GM23338 (cell line): ENCODE results near the gene SCRT2. TPM values are rescaled to one million over a fixed set of nuclear protein-coding genes. Genes with fewer than 3 reads are reported as not detected.

Experiments
- ATAC-seq: fragments of 200-7000 bp; cut with Tn5 transposase; 3 replicates; pipeline ENCODE4 v1.9.1; 2020
- DNase-seq: peaks from one replicate; pipeline ENCODE4 v3.0.0-alpha.2; 2015; ENCODE audit warnings: low spot score
- H2AFZ ChIP-seq: fragments of 200-600 bp; sonication (generic); 2 replicates; pipeline ENCODE4 v1.8.0; 2016; ENCODE audit warnings: antibody characterized with exemption, mild to moderate bottlenecking, moderate library complexity
- H3F3A ChIP-seq: fragments of 200-600 bp; sonication (generic); replicated peaks from 2 replicates; pipeline ENCODE4 v1.8.0; 2017; ENCODE audit warnings: antibody characterized with exemption, mixed run types, low read depth
- H3K27ac ChIP-seq: fragments of 200-600 bp; sonication (generic); 2 replicates; pipeline ENCODE4 v1.6.1; 2016; ENCODE audit warnings: low read depth
- H3K27me3 ChIP-seq: fragments of 200-600 bp; sonication (generic); 2 replicates; pipeline ENCODE4 v1.8.0; 2016; ENCODE audit warnings: mild to moderate bottlenecking, mixed run types, moderate library complexity; ENCODE audit not compliant: insufficient read depth
- H3K36me3 ChIP-seq: fragments of 200-600 bp; sonication (generic); 2 replicates; pipeline ENCODE4 v1.8.0; 2016; ENCODE audit warnings: mild to moderate bottlenecking; ENCODE audit not compliant: insufficient read depth
- H3K4me1 ChIP-seq: fragments of 200-600 bp; sonication (generic); 2 replicates; pipeline ENCODE4 v1.8.0; 2016; ENCODE audit warnings: mild to moderate bottlenecking, moderate library complexity; ENCODE audit not compliant: insufficient read depth
- H3K4me2 ChIP-seq: fragments of 200-600 bp; sonication (generic); 2 replicates; pipeline ENCODE4 v1.7.1; 2017; ENCODE audit warnings: mixed run types
- H3K4me3 ChIP-seq: fragments of 200-600 bp; sonication (generic); 2 replicates; pipeline ENCODE4 v1.6.1; 2016; ENCODE audit warnings: mixed run types
- H3K79me2 ChIP-seq: fragments of 200-600 bp; sonication (generic); replicated peaks from 2 replicates; pipeline ENCODE4 v1.8.0; 2017; ENCODE audit warnings: mild to moderate bottlenecking; ENCODE audit not compliant: insufficient read depth
- H3K9me2 ChIP-seq: fragments of 200-600 bp; sonication (generic); 2 replicates; pipeline ENCODE4 v1.8.0; 2017; ENCODE audit not compliant: insufficient read depth
- H4K20me1 ChIP-seq: fragments of 200-600 bp; sonication (generic); replicated peaks from 2 replicates; pipeline ENCODE4 v1.8.0; 2017; ENCODE audit warnings: mild to moderate bottlenecking; ENCODE audit not compliant: insufficient read depth
- H3K27ac Mint-ChIP-seq: 2 replicates; pipeline ENCODE4 v1.8.0; 2020; ENCODE audit warnings: inconsistent platforms, mild to moderate bottlenecking, moderate library complexity, mixed read lengths
- H3K27me3 Mint-ChIP-seq: 3 replicates; pipeline ENCODE4 v1.8.0; 2022; ENCODE audit warnings: low read depth, mild to moderate bottlenecking, moderate library complexity, mixed read lengths, inconsistent platforms; ENCODE audit not compliant: insufficient read depth, poor library complexity
- H3K36me3 Mint-ChIP-seq: 3 replicates; pipeline ENCODE4 v1.8.0; 2021; ENCODE audit warnings: low read depth, mild to moderate bottlenecking, inconsistent platforms, moderate library complexity, mixed read lengths
- H3K4me1 Mint-ChIP-seq: 3 replicates; pipeline ENCODE4 v1.8.0; 2020; ENCODE audit warnings: mild to moderate bottlenecking, inconsistent platforms, mixed read lengths
- H3K4me3 Mint-ChIP-seq: 3 replicates; pipeline ENCODE4 v1.8.0; 2021; ENCODE audit warnings: moderate library complexity, mild to moderate bottlenecking, inconsistent platforms, mixed read lengths
- H3K9me3 Mint-ChIP-seq: 3 replicates; pipeline ENCODE4 v1.8.0; 2020; ENCODE audit warnings: moderate library complexity, mild to moderate bottlenecking, inconsistent platforms, mixed read lengths
- EZH2 ChIP-seq: fragments of 200-600 bp; sonication (generic); IDR thresholded peaks from one replicate; pipeline ENCODE4 v1.8.0; 2017; ENCODE audit warnings: antibody characterized with exemption, mild to moderate bottlenecking, low read depth; ENCODE audit not compliant: unreplicated experiment
- EZH2phosphoT487 ChIP-seq: fragments of 200-600 bp; sonication (generic); IDR thresholded peaks from one replicate; pipeline ENCODE4 v1.8.1; 2018; ENCODE audit warnings: antibody characterized with exemption; ENCODE audit not compliant: unreplicated experiment
- JUNB ChIP-seq: IDR thresholded peaks from one replicate; pipeline ENCODE4 v1.6.1; 2016; ENCODE audit warnings: antibody characterized with exemption; ENCODE audit not compliant: unreplicated experiment
- NANOG ChIP-seq: IDR thresholded peaks from 2 replicates; pipeline ENCODE4 v1.6.1; 2016; ENCODE audit warnings: antibody characterized with exemption, borderline replicate concordance
- POLR2AphosphoS5 ChIP-seq: IDR thresholded peaks from 2 replicates; pipeline ENCODE4 v1.6.1; 2016; ENCODE audit warnings: antibody characterized with exemption, low read depth
- REST ChIP-seq: IDR thresholded peaks from one replicate; pipeline ENCODE4 v1.6.1; 2018; ENCODE audit warnings: antibody characterized with exemption; ENCODE audit not compliant: unreplicated experiment
- STAT1 ChIP-seq: IDR thresholded peaks from one replicate; pipeline ENCODE4 v1.6.1; 2016; ENCODE audit warnings: antibody characterized with exemption; ENCODE audit not compliant: unreplicated experiment
- ZNF114 ChIP-seq: fragments of 250-450 bp; sonication (Bioruptor Pico); IDR thresholded peaks from 2 replicates; pipeline ENCODE4 v1.5.0; 2020; ENCODE audit warnings: mild to moderate bottlenecking, moderate library complexity
- ZNF331 ChIP-seq: fragments of 250-450 bp; sonication (Bioruptor Pico); IDR thresholded peaks from 2 replicates; pipeline ENCODE4 v1.5.0; 2020; ENCODE audit warnings: low read depth, mild to moderate bottlenecking, moderate library complexity
- polyA plus RNA-seq: library from polyadenylated mRNA; unstranded; fragments of >200 nt; fragmentation: Nextera tagmentation; extraction: Ambion mirVana; gene quantifications from 2 replicates; pipeline ENCODE4 v1.2.1, GENCODE V29; 2016
- total RNA-seq: library from RNA; depleted of rRNA; stranded (reverse); fragments of >200 nt; shearing (Covaris generic); gene quantifications from 2 replicates; pipeline ENCODE4 v1.2.3, GENCODE V29; 2014
- TF ChIP-seq, protein P1 (sequence below): fragments of 250-450 bp; sonication (Bioruptor Pico); IDR thresholded peaks from 2 replicates; pipeline ENCODE4 v1.5.0; 2020; ENCODE audit warnings: mild to moderate bottlenecking, moderate library complexity
- TF ChIP-seq, protein P2 (sequence below), 2 experiments: fragments of 200-600 bp in 1 of 2; sonication (generic) in 1 of 2; conservative IDR thresholded peaks; 2 replicates each; pipeline versions ENCODE4 v1.5.1 to v1.6.1; 2016 to 2017; ENCODE audit warnings: antibody characterized with exemption in 2 of 2, low read depth in 2 of 2, mild to moderate bottlenecking in 2 of 2, moderate library complexity in 1 of 2

The SCRT2 gene
- total and polyA plus RNA-seq, 2 experiments from 2014 or later: 0.31 TPM; not detected in 1

- TF ChIP-seq, protein P1, sequence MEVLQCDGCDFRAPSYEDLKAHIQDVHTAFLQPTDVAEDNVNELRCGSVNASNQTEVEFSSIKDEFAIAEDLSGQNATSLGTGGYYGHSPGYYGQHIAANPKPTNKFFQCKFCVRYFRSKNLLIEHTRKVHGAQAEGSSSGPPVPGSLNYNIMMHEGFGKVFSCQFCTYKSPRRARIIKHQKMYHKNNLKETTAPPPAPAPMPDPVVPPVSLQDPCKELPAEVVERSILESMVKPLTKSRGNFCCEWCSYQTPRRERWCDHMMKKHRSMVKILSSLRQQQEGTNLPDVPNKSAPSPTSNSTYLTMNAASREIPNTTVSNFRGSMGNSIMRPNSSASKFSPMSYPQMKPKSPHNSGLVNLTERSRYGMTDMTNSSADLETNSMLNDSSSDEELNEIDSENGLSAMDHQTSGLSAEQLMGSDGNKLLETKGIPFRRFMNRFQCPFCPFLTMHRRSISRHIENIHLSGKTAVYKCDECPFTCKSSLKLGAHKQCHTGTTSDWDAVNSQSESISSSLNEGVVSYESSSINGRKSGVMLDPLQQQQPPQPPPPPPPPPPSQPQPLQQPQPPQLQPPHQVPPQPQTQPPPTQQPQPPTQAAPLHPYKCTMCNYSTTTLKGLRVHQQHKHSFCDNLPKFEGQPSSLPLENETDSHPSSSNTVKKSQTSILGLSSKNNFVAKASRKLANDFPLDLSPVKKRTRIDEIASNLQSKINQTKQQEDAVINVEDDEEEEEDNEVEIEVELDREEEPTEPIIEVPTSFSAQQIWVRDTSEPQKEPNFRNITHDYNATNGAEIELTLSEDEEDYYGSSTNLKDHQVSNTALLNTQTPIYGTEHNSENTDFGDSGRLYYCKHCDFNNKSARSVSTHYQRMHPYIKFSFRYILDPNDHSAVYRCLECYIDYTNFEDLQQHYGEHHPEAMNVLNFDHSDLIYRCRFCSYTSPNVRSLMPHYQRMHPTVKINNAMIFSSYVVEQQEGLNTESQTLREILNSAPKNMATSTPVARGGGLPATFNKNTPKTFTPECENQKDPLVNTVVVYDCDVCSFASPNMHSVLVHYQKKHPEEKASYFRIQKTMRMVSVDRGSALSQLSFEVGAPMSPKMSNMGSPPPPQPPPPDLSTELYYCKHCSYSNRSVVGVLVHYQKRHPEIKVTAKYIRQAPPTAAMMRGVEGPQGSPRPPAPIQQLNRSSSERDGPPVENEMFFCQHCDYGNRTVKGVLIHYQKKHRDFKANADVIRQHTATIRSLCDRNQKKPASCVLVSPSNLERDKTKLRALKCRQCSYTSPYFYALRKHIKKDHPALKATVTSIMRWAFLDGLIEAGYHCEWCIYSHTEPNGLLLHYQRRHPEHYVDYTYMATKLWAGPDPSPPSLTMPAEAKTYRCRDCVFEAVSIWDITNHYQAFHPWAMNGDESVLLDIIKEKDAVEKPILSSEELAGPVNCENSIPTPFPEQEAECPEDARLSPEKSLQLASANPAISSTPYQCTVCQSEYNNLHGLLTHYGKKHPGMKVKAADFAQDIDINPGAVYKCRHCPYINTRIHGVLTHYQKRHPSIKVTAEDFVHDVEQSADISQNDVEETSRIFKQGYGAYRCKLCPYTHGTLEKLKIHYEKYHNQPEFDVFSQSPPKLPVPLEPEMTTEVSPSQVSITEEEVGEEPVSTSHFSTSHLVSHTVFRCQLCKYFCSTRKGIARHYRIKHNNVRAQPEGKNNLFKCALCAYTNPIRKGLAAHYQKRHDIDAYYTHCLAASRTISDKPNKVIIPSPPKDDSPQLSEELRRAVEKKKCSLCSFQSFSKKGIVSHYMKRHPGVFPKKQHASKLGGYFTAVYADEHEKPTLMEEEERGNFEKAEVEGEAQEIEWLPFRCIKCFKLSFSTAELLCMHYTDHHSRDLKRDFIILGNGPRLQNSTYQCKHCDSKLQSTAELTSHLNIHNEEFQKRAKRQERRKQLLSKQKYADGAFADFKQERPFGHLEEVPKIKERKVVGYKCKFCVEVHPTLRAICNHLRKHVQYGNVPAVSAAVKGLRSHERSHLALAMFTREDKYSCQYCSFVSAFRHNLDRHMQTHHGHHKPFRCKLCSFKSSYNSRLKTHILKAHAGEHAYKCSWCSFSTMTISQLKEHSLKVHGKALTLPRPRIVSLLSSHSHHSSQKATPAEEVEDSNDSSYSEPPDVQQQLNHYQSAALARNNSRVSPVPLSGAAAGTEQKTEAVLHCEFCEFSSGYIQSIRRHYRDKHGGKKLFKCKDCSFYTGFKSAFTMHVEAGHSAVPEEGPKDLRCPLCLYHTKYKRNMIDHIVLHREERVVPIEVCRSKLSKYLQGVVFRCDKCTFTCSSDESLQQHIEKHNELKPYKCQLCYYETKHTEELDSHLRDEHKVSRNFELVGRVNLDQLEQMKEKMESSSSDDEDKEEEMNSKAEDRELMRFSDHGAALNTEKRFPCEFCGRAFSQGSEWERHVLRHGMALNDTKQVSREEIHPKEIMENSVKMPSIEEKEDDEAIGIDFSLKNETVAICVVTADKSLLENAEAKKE: no peak
- no peak for TF ChIP-seq ZNF114 (CRISPR knock-in tag)
- no peak for TF ChIP-seq ZNF331 (CRISPR knock-in tag)
- TF ChIP-seq, protein P2, sequence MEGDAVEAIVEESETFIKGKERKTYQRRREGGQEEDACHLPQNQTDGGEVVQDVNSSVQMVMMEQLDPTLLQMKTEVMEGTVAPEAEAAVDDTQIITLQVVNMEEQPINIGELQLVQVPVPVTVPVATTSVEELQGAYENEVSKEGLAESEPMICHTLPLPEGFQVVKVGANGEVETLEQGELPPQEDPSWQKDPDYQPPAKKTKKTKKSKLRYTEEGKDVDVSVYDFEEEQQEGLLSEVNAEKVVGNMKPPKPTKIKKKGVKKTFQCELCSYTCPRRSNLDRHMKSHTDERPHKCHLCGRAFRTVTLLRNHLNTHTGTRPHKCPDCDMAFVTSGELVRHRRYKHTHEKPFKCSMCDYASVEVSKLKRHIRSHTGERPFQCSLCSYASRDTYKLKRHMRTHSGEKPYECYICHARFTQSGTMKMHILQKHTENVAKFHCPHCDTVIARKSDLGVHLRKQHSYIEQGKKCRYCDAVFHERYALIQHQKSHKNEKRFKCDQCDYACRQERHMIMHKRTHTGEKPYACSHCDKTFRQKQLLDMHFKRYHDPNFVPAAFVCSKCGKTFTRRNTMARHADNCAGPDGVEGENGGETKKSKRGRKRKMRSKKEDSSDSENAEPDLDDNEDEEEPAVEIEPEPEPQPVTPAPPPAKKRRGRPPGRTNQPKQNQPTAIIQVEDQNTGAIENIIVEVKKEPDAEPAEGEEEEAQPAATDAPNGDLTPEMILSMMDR (conservative IDR thresholded peaks at IDR 0.05; ENCODE audit: low read depth in 2 of 2): no peak
- no peak for TF ChIP-seq EZH2phosphoT487
- TF ChIP-seq STAT1: no peak
- no peak for TF ChIP-seq NANOG
Observed at GRCh38 chr20:669573-669972, 6.0 kb downstream of the SCRT2 start (continued).

DNA sequence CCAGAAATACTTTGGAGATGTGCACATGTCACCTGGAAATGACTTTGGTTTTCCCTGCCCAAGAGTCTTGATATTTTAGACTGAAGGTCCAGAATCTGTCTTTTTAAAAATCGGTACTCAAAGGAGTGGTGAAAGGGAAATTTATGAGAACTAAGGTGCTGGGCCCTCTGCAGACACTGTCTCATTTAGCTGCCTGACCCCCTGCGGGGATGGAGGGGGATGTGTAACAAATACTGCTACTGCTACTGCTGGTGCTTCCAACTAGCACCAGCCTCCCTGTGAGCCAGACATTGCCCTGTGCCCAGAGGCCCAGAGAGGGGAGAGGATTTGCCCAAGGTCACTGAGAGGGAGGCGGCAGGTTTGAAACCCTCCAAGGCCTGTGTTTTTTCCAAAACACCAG is 7.0 kb downstream of the SCRT2 start:
- no peaks in the 10 kb centered on the region for H3K9me2 ChIP-seq
- H3K9me3 Mint-ChIP-seq: no peaks in the 10 kb centered on the region
- DNase-seq: peak; percentile 43
- H3K4me1 Mint-ChIP-seq: peaks cover 68% of the 10 kb centered on the region
- no peaks in the 10 kb centered on the region for H3K36me3 Mint-ChIP-seq
- no peaks in the 10 kb centered on the region; the same call in 1 of the 2 replicates for H3K36me3 ChIP-seq
- H3K79me2 ChIP-seq: no peaks in the 10 kb centered on the region
- H2AFZ ChIP-seq: no peak overlapping the region
- peaks cover 30% of the 10 kb centered on the region for H3K27me3 ChIP-seq
- peaks cover 9% of the 10 kb centered on the region for H3F3A ChIP-seq
- H4K20me1 ChIP-seq: no peaks in the 10 kb centered on the region
- H3K4me3 ChIP-seq: no peak overlapping the region
- peak overlapping the region; percentile 68; the same call in 1 of the 2 replicates for H3K27ac Mint-ChIP-seq
- peak overlapping the region; percentile 27; the same call in 1 of the 3 replicates for H3K4me3 Mint-ChIP-seq
- H3K27ac ChIP-seq: no peak overlapping the region
- peaks cover 25% of the 10 kb centered on the region for H3K27me3 Mint-ChIP-seq
- peak; percentile 8 for ATAC-seq
- H3K4me1 ChIP-seq: peaks cover 34% of the 10 kb centered on the region
- no peak overlapping the region for H3K4me2 ChIP-seq
- TF ChIP-seq ZNF331 (CRISPR knock-in tag): no peak
- TF ChIP-seq STAT1: no peak
- no peak for TF ChIP-seq POLR2AphosphoS5
- no peak for TF ChIP-seq NANOG
- TF ChIP-seq REST: no peak
- TF ChIP-seq EZH2phosphoT487: no peak
- no peak for TF ChIP-seq EZH2
- TF ChIP-seq JUNB: no peak
